Activated T-cell treated with anti-CD3 and anti-CD28 coated beads for 24 hours (primary cell): ENCODE results near the gene DTNA.
A peak's percentile ranks its signal among the peaks of the same experiment; 100 is the strongest.
"Not testable (repeated sequence)": the region's sequence is repeated elsewhere in the genome, so short reads cannot be mapped to it uniquely, and the experiment has no call there.

Experiments
- DNase-seq: peaks from one replicate; pipeline ENCODE4 v3.0.0-alpha.2; 2020; ENCODE audit warnings: low read depth

Gene DTNA

GRCh38 chr18:34904994-34905393 lies 194.9 kb downstream of the DTNA start:
- no peak for DNase-seq

DNA sequence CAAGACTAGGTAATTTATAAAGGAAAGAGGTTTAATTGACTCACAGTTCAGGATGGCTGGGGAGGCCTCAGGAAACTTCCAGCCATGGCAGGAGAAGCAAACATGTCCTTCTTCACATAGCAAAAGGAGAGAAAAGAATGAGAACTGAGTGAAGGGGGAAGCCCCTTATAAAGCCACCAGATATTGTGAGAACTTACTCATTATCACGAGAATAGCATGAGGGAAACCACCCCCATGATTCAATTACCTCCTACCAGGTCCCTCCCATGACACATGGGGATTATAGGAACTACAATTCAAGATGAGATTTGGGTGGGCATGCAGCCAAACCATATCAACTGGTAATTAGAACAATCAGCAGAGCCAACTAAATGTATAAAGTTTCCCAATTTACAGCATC lies 196.9 kb downstream of the DTNA start:
- DNase-seq: peak; percentile 7

DNA sequence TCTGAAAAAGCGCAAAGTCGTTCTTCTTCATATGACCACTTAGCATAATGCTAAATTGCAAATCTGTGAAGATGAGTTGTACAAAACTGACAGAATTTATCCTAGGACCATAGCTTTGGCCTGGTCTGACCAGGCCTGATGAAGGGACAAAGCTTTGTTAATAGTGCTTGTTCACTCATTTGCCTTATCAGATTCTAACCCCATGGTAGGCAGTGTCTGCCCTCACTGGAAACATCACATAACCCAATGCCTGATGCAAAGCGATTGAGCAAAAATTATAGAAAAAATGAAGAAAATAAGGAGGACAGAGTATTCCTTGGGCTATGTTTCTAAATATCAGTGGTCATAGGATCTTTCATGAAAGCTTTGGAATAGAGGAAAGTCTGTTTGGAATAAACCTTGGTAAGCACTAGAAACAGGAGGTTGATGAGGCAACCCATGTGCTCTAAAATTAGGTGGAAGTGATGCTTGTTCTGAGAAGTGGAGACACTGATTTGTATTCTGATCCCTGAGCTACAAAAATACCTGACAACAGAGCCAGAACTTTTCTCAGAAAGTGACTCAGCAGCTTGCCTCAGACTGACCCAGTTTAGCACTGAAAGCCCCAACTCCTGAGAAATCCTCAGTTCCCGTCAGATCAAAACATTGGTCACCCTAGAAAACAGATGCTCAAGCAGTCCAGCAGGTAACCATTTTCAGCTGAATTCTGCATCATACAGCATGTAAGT lies 199.7 kb downstream of the DTNA start:
- DNase-seq: no peak

GRCh38 chr18:34911081-34911480 lies 201.0 kb downstream of the DTNA start:
- no peak for DNase-seq

- DNase-seq: no peak
Observed at GRCh38 chr18:34911661-34912384, 201.7 kb downstream of the DTNA start.

DNA sequence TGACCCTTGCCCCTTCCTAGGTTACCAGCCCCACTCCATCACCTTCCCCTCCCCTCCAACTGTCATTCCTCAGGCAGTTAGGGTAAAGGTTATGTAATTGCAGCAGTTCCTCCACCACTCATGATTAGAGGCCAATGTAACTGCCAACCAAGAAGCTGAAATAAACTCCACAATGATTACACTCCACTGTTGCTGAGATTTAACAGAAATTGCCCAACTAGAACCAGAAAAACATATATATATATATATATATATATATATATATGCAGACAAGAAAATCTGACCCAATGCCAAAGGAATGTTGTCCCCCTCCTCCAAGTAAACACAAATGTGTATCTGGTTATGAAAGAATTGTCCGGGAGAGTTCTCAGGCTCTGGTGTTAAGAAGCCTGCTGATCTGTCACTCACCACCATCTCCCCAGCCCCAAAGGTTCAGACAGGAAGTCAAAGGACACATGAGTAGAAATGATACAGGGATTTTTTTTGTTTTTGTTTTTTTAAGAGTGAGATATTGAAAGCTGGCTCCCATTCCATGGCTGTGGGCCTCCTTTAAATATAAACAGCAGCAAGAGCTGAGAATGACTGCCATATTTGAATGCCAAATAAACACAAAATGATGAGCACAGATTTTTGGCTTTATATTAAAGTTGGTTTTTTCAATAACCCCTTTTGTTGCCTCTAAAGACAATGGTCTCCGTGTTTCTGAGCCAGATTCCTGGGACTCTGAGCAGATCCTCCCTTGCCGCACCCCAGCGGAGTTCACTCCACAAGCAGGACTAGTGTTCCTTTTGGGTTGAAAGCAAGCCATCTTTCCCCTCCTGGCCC lies 204.0 kb downstream of the DTNA start:
- no peak for DNase-seq

- no peak for DNase-seq
Observed at GRCh38 chr18:34915046-34915445, 204.9 kb downstream of the DTNA start.

GRCh38 chr18:34916539-34916938 lies 206.4 kb downstream of the DTNA start:
- DNase-seq: not testable (repeated sequence)

DNA sequence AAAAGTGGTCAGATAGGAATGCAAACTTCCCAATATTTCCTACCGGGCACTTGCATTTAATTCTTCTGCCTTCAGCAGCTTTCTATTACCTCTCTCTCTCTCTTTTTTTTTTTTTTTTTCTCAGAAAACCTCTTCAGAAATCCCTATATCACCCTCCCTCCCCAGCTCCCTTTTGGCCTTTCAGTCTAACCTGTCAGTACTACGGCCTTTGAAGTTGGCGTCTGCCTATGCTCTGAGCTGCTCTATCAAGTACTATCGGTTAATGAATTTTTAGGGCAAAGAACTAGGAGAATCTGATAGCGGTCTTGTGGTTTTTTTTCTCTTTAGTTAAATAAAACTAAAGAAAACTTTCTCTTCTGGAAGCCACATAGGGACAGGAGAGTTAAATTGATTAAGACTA lies 208.8 kb downstream of the DTNA start:
- no peak for DNase-seq

DNA sequence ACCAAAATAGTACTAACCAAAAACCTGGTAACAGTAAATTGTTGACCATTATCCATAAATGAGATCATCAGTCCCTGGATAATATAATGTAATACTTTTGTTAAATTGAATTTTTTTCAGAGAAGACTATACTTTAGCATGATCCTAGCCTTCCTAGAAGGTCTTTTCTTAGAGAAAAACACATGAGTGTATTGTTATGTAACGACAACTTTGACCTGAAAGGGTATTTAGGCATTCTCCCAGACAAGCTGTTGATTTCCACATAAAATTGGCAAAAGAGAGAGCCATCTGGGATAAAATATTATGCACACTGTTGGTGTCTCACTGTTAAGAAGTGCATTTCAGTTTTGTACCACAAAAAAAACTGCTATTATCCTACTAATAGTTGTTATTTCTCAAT lies 211.1 kb downstream of the DTNA start:
- DNase-seq: no peak

DNA sequence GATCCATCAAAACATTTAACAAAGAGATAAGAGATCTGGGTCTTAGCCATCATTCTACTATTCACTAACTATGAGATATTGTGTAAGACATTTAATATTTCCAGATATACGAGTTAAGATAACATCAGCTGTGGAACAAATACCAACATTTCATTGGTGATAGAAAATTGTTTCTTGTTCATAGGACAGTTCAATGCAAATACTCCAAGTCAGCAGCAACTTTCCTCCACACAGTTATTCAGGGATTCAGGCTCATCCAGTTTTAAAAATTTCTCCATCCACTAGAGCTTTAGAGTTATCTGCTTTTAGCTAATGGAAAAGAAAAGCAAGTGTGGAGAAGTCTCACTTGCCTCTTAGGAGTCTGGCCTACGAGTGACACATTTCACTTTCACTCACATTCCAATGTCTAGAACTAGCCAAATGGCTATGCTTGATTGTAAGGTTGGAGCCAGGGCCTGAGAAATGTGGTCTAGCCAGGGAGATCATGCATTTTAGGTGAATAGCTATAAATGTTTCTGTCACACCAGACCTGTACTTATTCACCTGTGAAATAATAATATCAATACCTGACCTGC lies 211.8 kb downstream of the DTNA start:
- DNase-seq: no peak

GRCh38 chr18:34922594-34922993 lies 212.5 kb downstream of the DTNA start:
- not testable (repeated sequence) for DNase-seq

- DNase-seq: no peak
Observed at GRCh38 chr18:34923911-34924310, 213.8 kb downstream of the DTNA start.

DNA sequence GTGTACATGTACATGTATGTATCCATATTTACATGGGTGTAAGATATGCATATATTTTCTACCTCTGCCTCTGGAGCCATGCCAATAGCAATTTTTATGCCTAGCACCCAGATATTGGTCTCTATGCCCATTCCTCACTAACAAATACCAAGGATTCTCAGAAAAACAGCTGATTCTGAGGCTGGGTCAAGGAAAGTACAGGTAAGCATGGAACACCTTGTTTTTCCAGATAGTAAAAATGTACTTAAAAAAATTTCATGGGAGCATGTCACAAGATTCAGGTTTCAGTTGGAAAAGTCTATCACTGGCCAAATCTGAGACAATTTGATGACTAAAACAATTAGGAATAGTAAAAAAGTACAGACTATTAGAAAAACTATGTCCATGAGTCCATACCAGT lies 216.6 kb downstream of the DTNA start:
- DNase-seq: no peak

GRCh38 chr18:34928088-34928753 lies 218.1 kb downstream of the DTNA start:
- no peak for DNase-seq

GRCh38 chr18:34928754-34929335 lies 218.7 kb downstream of the DTNA start:
- DNase-seq: no peak

GRCh38 chr18:34929336-34929780 lies 219.3 kb downstream of the DTNA start:
- DNase-seq: no peak

- DNase-seq: no peak
Observed at GRCh38 chr18:34932363-34932762, 222.3 kb downstream of the DTNA start.

GRCh38 chr18:34932792-34933466 lies 222.8 kb downstream of the DTNA start:
- no peak for DNase-seq

DNA sequence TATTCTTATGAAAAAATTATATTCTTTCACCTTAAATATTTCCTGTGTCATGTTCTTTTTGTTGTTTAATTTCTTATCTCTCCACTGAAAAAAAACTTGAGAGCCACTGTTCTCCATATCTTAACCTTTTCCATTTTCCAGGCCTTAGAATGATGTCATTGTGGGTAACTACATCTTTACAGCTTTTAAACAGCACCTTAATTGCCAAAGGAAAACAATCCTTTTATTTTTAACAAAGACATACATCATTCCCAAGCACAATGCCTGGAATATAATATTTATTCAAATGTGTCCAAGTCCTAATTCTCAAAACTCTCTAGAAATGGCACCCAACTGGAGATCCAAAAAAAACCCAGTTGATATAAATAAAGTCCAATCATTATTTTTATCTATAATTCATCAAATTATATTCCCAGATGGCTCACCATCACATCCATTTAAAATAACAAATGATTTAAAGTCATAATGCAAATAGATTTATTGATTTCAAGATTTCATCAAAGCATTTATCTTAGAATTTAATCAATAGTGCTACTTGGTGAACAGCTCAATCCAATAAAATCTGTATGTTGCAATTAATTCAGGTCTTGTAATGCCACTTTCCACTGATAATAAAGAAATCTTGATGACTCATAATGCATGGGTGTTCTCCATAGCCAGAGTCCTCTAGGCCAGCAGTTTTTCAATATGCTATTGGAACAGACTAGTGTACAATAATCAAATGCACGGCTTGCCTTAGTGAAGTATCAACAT lies 224.0 kb downstream of the DTNA start:
- DNase-seq: no peak
